Fibroblast of skin of left quadriceps (primary cell): ENCODE data around the gene ARAF.

Source experiments
- DNase-seq, 2 experiments: peaks; one replicate each; pipeline ENCODE4 v3.0.0-alpha.2; 2013; ENCODE audit warnings: low read depth in 2 of 2

The ARAF gene

DNA sequence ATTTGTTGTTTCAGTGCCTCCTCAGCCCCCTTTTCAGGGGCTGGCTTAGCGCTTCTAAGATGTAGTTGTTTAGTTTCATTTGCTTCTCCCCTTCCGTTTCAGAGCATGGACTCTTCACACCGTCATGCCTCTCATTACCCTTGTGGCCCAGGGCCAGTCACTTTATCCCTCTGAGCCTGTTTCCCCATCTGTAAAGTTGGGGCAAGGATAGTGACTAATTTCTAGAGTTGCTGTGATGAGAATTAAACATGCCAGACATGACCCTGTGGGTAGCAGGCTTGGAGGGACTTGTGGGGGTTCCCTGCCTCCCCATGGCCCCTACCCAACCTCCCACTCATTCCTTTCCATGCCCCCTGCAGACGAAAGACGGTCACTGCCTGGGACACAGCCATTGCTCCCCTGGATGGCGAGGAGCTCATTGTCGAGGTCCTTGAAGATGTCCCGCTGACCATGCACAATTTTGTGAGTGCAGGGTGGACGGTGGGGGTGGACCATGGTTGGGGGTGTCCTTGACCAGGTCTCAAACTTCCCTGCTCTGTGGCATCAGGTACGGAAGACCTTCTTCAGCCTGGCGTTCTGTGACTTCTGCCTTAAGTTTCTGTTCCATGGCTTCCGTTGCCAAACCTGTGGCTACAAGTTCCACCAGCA, 3.6 kb downstream of the ARAF start:
- no peak for DNase-seq

DNA sequence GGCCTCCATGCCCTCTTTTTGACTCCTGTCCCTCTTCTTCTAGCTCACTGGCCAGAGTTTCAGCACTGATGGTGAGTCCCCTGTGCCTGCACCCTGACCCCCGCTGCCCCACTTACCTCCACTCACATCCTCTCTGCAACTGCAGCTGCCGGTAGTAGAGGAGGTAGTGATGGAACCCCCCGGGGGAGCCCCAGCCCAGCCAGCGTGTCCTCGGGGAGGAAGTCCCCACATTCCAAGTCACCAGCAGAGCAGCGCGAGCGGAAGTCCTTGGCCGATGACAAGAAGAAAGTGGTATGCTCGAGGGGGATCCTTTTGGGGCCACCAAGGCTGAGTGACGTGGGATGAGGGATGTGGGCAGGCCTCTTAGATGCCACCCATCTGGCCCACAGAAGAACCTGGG, 5.8 kb downstream of the ARAF start:
- no peak for DNase-seq

DNA sequence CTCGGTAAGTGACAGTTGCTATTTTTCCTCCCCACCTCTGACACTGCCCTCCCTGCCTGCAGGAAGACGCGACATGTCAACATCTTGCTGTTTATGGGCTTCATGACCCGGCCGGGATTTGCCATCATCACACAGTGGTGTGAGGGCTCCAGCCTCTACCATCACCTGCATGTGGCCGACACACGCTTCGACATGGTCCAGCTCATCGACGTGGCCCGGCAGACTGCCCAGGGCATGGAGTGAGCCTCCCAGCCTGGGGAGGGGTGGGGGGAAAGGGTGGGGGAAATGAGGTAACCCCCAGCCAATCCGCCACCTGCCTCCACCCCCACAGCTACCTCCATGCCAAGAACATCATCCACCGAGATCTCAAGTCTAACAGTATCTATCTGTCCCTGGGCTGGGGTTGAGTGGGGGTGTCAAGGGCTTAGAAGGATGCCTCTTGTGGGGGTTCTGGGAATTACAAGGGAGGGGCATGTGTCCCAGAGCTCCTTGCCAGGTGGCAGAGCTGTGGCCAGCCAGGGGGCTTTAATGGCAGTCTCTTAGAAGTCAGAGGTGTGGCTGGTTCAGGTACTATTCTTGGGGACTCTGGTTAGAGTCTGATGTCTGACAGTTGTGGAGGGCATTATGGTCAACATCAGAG, 7.8 kb downstream of the ARAF start:
- DNase-seq: no peak

DNA sequence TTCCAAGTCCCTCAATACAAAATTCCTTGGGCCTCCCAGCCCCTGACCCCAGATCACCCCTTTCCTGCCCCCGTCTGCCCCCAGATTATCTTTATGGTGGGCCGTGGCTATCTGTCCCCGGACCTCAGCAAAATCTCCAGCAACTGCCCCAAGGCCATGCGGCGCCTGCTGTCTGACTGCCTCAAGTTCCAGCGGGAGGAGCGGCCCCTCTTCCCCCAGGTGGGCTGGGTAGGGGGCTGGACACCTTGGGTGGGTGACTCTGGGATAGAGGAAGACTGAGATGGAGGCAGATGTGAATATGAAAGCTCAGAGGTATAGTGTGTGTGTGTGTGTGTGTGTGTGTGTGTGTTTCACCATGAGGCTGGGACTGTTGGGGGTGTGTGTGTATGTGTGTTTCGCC, 9.8 kb downstream of the ARAF start:
- DNase-seq: no peak

DNA sequence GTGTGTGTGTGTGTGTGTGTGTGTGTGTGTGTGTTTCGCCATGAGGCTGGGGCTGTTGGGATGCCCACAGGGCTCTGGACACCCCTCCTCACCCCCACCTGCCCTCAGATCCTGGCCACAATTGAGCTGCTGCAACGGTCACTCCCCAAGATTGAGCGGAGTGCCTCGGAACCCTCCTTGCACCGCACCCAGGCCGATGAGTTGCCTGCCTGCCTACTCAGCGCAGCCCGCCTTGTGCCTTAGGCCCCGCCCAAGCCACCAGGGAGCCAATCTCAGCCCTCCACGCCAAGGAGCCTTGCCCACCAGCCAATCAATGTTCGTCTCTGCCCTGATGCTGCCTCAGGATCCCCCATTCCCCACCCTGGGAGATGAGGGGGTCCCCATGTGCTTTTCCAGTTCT, 10.2 kb downstream of the ARAF start:
- no peak for DNase-seq

DNA sequence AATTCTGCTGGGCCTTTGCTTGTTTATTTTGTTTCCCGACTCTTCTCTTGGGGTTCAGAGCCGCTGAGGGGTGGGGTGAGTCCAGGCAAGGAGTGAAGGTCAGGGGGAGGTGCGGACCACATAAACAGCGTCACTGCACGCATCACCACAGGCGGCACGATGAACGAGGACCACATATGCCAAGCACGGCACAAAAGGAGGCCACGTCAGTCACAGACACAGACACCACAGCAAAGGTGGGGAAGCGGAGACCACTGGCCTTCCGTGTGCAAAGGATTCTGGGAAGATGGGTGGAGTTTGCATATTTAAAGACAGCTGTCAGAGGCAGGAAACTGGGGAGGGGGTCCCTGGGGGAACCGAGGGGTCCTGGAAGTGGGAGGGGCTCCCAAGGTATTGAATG, 10.9 kb downstream of the ARAF start:
- DNase-seq: no peak

DNA sequence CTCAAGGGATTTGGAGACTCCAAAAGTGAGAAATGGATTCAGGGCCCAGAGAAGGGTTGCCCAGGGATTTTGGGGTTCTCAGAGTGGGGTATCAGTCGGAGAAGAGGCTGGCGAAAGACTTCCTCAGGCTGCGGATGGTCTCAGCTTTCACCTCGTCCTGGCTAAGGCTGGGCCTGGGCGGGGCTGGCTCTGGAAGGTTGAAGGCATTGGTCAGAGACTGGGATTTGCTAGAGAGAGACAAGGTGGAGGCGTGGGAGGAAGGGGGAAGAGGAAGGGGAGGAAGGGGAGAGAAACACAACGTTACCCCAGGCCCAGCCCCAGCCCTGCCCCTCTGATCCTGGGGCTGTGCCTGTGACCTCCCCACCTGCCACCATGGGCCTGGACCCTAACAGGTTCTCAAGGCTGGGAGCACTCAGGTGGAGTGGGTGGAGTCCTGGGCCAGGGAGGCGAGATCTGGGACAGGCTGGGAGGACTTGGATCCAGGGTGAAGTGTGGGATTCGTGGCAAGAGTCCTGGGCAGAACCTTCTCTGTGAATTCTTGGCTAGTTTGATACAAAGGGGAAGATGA, 11.9 kb downstream of the ARAF start:
- no peak for DNase-seq

DNA sequence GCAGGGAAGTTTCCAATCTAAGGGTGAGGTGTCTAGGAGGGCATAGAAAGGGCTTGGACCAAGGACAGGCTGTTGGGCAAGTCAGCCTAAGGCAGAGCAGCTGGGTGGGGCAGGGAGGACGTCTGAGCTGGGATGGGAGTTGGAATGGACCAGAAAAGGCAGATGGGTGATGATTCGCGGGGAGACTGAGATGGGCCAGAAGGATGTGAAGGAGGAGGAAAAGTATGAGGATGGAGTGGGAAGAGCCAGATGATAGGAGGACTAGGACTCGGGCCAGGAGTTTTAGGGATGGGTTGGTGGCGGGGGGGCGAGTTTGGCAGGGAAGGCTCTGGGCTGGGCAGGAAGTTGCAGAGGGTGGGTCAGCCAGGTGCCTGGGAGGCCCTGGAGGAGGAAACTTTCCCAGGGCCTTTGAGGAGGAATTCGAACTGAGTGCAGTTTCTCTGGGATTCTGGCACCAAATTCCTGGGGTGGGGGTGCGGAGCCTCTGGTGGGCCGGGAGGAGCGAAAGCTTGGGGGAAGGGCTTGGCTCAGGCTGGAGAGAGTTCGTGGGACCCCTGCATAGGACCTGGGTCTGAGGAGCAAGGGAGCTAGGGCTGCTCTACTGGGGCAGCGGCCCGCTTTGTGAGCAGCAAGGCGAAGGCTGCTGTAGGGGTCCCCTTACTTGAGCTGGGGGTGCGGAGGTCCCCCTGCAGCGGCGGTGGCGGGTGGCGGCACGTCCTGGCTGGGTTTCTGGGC, 12.5 kb downstream of the ARAF start:
- no peak for DNase-seq

DNA sequence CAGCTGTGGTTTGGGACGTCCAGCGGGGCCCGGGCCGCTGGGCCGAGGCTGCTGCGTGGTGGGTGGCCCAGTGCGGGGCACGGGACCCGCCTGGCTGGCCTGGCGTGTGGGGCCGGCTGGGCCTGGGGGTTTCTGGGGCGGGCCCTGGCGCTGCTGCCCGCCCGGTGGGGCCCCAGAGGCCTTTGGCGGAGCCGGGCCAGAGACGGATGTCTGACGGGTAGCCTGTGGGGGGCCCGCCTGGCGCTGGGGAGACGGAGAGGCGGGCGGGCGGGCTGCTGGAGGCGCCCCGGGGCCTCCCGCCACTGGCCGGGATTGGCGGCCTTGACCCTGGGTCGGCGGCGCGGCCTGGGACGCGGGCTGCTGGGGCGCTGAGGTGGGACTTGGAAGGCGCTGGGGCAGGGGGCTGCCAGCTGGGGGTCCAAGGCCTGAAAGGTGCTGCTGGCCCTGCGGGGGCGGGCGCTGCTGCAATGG, 13.1 kb downstream of the ARAF start:
- DNase-seq: no peak

DNA sequence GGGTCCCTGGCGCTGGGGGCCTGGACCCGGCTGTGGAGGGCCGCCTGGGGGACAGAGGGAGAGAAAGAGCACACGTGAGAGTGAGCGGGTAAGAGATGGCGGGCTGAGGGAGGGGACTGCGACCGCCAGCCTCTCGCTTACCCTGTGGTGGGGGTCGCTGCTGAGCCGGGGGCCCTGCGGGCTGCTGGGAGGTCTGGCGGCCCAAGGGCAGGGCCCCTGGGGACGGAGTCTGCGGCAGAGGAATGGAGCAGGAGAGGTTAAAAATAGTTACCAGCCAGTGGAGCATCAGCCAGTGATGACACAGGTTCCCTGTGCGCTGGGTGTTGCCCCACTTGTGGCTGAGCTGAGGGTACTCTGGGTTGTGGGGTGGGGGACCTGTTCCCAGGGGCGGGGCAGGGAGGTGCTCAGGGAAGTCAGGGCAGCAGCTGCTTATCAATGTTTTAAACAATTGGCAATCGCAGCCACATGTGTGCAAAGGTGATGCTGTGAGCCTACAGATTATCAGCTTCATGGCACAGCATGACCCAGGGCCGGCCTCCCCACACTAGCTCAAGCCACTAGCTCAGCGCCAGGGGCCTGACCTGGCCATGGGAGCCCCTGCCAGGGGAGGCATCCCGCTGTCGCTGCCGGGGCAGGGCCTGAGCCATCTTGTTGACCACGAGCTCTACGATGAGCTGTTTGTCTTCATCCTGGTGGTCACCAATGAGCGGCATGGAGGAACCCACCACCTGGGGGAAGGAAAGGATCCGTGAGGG, 13.7 kb downstream of the ARAF start:
- no peak for DNase-seq

DNA sequence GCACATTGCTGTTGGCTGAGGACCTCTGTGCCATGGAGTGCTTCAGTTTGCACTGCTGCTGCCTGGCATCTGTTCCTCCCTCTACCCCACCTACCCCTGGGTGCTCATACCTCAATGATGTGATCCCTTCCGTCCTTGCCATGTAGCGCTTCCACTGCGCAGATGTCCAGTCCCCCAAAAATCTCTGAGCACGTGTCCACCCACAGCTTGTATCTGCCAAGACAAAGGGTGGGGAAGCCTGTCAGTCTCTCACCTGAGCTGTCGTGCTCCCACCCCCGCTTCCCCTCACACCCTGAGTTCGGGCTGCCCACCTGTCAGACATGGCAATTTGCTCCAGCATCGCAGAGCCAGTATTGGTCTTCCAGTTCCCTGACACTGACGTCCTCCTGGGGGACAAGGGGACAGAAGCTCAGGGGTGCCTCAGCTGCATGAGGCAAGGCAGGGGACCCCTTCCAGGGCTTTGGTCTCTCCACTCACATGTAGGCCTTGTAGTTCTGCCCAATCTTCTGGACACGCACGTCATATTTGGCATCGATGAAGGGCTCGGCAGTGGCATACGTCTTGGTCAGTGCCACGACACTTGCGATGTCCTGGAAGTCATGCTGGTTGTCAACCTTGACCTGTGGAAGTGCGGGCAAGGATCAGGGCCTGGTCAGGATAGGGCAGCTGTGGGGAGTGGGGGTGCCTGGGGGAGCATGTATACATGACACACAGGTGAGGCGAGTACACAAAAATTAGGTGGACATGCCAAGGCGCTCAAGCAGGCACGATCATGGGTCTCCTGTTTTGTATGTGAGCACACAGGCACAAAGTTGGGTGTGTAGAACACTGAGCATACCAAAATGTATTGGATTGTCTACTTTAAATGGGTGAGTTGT, 15.3 kb downstream of the ARAF start:
- no peak for DNase-seq

DNA sequence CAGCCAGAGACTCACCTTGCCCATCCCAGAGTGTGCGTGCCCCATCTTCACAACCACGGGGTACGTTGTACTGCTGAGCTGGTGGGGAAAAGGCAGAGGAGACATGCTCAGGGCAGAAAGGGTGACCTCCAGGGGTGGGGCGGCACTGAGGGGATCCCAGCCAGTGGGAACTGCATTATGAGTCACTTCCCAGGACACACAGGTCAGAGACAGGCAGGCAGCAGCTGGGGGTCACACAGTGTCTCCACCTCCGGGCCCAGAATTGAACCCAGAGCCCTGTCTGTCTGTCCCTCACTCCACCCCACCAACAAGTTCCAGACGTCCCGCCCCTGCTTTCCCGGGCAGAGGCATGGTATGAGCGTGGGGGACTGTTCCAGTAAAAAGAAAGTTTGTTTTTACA, 16.4 kb downstream of the ARAF start:
- no peak for DNase-seq

DNA sequence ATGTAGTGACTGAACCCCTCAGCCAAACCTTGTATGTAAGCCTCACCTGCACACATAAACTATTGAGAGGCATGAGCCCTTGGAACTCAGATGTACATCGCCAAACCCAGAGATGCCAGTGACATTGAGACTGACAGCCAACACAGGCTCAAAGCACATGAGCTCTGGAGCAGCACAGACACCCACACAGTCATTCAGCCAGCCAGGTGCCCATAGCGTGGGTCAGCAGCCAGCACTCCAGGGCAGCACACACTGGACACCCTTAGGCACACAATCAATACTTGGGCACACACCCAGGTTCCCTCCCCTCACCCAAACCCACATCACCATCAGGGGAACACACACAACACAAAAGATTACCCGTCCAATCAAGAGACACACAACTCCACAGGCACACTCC, 16.9 kb downstream of the ARAF start:
- no peak for DNase-seq

DNA sequence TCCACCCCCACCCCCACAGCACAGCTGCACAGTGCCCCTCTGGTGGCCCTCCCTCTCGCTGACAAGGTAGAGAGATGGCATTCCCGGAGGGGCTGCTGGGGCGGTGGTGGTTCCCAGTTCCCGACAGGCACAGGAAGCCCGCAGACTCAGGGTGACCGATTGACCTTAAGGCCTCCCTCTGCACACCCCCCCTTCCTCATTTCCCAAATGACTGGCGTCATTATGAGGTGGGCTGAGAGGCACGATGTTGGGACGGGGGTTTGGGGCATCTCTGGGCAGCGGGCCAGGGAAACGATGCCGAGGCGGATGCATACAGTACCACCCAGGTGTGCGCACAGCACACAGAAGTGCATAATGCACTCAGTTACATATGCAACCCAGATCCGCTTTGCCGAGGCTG, 17.7 kb downstream of the ARAF start:
- DNase-seq: no peak

DNA sequence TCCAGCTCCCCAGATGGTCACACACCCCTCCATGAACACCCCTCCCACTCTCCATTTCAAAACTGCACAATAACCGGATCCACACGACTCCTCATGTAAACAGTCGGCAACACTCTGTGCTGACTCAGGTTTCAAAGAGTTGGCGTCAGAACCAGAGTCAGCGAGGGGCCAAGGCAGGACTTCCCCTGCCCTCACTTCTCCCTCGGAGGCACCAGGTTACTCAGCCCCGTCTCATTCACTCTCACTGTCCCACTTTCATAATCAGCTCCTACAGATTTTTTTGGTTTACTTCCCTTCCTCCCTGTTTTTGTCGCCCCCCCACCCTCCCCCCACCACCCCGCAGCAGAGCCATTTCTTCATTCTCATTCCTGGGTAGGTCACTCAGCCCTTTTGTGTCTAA, 18.5 kb downstream of the ARAF start:
- DNase-seq: no peak

DNA sequence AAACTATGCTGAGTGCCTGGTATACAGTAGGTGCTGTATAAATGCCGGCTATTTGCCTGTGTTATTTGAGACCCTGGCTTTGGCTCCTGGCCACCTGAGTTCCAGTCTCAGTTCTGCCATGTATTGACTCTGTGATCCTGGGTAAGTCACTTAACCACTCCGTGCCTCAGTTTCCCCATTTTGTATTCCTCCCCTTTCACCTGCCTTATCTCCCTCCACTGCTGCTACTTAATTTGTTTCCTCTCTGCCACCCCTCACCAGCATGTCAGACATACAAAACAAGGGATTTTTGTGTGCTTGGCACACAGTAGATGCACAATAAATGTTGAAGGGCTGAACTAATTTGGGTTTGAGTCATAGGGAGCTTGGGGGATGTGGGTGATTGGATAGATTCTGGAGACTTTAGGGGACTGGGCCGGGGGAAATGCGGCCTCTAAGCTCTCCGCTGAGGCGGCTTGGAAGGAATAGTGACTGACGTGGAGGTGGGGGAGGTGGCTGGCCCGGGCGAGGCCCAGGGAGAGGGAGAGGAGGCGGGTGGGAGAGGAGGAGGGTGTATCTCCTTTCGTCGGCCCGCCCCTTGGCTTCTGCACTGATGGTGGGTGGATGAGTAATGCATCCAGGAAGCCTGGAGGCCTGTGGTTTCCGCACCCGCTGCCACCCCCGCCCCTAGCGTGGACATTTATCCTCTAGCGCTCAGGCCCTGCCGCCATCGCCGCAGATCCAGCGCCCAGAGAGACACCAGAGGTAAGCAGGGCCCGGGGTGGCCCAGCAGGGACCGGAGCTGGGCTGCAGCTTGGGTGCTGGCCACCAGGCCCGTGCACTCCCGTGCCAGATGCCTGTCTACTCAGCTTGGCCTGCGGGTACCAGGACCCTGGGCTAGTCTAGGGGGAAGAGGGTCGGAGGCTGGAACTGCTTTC, 21.0 kb downstream of the ARAF start, which contains the start of gene TIMP1:
TSS of gene TIMP1 (plus strand) at position 706 of the 917 bp plus-strand sequence. CDS start 980 bp downstream, outside the sequence.
- peak; percentile 82 to 87 for DNase-seq

DNA sequence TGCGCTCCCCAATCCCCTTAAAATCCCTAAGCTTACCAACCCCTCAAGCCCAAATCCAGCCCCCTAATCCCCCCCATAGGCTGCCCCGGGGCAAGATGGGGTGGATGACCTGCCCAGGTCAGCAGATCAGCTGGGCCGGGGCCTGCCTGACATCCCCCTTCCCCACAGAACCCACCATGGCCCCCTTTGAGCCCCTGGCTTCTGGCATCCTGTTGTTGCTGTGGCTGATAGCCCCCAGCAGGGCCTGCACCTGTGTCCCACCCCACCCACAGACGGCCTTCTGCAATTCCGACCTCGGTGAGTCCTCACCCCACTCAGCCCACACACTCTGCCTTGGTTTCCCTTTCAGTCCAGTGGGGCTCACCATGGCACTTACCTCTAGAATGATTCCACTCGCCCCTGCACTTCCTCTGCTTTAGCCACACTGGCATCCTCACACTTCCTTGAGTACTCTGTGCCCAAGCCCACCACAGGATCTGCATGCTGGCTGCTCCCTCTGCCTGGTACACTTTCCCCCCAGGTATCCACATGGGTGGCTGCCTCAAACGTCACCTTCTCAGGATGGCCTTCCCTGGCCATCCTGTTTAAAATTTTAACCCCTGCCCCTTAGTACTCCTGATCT, 22.3 kb downstream of the ARAF start:
- no peak for DNase-seq

DNA sequence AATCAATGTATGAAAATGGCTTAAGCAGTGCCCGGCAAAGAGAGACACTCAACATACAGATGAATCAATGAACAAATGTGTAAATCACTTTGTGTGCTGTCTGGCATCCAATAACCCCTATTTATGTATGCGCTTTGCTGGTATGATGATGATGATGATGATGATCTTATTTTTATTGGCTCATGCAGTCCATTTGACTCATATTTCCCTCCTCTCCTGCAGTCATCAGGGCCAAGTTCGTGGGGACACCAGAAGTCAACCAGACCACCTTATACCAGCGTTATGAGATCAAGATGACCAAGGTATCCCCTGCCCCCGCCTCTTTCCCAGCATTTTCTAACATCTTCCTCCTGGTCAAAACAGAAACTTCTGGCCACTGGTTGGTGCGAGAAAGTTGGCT, 23.7 kb downstream of the ARAF start:
- DNase-seq: no peak

DNA sequence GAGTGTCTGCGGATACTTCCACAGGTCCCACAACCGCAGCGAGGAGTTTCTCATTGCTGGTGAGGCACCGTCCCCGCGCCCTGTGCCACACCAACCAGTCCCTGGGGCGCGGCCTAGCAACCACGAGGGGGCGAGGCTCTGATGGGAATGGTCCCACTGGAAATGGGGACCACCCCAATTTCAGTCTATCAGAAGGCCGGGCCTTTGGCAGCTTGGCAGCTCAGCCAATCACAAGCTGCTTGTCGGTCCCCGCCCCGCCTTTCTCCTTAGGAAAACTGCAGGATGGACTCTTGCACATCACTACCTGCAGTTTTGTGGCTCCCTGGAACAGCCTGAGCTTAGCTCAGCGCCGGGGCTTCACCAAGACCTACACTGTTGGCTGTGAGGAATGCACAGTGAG, 24.3 kb downstream of the ARAF start:
- no peak for DNase-seq
